HG03457 (cell line): ENCODE data around the gene TMEM18.

Source experiments
- ATAC-seq: cut with Tn5 transposase; IDR thresholded peaks from one replicate; pipeline ENCODE4 v1.9.1; 2021; ENCODE audit warnings: moderate number of reproducible peaks; ENCODE audit not compliant: unreplicated experiment

The TMEM18 gene

GRCh38 chr2:623130-623922 lies 53.9 kb downstream of the TMEM18 start:
- no peak for ATAC-seq

- no peak for ATAC-seq
Observed at GRCh38 chr2:622357-622756, 54.8 kb downstream of the TMEM18 start.

GRCh38 chr2:621303-622099 lies 55.7 kb downstream of the TMEM18 start:
- ATAC-seq, result no peak

DNA sequence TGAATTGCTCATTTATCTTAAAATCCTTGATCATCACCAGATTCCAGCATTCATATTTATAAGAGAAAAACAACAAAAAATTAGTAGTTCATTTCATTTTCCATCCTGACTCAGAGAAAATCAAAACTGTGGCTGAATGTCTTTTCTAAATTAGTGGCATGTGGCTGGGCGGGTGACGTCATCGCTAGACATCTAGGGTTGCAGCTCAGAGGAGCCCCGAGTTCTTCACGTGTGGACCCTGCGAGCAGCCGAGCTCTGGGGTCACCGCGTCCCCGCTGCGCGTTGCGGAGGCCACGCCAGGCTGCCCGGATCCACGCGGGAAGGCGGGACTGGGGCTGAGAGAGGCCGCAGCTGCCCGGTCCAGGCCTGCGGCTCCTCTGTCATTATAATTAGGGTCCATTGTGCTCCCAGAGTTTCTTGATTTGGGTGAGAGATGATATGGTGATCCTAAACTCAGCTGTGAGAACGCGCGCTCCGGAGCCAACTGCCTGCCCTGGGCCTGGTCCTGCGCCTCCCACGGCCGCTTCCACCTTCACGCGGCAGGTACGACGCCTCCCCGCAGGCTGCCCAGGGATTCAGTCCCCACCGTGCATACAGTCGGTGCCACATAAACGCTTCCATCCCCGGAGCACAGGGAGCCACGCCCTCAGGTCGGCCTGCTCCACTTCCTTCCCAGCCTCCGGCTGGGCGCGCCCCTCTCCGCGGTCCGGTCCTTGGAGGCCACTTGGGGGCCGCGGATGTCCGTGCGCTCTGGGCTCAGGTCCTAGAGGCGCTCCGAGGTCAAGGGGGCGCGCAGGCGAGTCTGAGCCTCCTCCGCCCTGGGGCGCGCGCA lies 56.5 kb downstream of the TMEM18 start:
- no peak for ATAC-seq

DNA sequence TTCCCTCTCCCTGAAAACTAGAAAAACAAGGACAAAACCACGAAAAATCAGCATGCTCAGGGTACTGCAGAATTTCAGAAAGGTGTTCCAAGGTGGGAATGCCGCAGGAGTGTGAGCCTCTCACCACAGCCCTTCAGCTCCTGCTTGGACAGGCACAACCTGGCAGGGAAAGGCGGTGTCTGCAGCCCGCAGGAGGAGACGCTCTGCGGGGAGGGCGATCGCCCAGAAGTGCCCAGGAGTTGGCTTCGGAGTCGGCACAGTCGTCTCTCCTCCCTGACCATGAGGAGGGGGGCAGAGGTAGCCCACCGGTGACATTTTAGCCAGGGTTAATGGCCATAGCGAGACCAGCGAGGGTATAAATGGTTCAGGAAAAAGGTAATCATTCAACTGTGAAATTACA lies 57.2 kb downstream of the TMEM18 start:
- ATAC-seq, result no peak

DNA sequence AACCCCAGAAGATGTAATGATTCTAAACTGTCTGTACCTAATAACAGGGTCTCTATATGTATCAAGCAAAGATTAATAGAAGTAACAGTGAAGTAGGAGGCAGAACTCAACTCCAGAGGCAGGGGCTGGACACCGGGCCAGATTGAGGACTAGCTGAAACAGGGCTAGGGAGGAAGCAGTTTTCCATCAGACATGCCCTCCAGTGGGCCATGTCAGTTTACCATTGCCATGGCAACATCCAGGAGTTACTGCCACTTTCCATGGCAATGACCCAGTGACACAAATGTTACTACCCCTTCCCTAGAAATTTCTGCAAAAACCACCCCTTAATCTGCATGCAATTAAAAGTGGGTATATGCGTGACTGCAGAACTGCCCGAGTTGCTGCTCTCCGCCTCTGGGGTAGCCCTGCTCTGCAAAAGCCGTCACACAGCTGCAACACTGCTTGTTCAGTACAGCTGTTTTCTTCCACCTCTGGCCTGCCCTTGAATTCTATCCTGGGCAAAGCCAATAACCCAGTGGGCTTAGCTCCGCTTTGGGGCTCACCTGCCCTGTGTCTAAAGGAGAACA lies 58.7 kb downstream of the TMEM18 start:
- no peak for ATAC-seq

- no peak for ATAC-seq
Observed at GRCh38 chr2:618005-618404, 59.2 kb downstream of the TMEM18 start.
